Nephron progenitor cell (in vitro differentiated cells): Measurements from ENCODE around the gene KLHL36.

Experiments
- DNase-seq: peaks from one replicate; pipeline ENCODE4 v3.0.0; 2021
- H3K27ac Mint-ChIP-seq: 2 replicates; pipeline ENCODE4 v1.8.0; 2021; ENCODE audit warnings: mild to moderate bottlenecking, moderate library complexity, mixed read lengths
- H3K27me3 Mint-ChIP-seq: 2 replicates; pipeline ENCODE4 v1.8.0; 2021; ENCODE audit warnings: mild to moderate bottlenecking, low read depth, mixed read lengths; ENCODE audit not compliant: poor library complexity
- H3K36me3 Mint-ChIP-seq: 2 replicates; pipeline ENCODE4 v1.8.0; 2021; ENCODE audit warnings: low read depth, mixed read lengths
- H3K4me1 Mint-ChIP-seq: 2 replicates; pipeline ENCODE4 v1.8.0; 2021; ENCODE audit warnings: mixed read lengths
- H3K4me3 Mint-ChIP-seq: 2 replicates; pipeline ENCODE4 v1.8.0; 2021; ENCODE audit warnings: mild to moderate bottlenecking, moderate library complexity, mixed read lengths
- H3K9me3 Mint-ChIP-seq: 2 replicates; pipeline ENCODE4 v1.8.0; 2021; ENCODE audit warnings: mild to moderate bottlenecking, moderate library complexity, mixed read lengths
- CTCF ChIP-seq: fragments of 200-600 bp; sonication (generic); IDR thresholded peaks from 2 replicates; pipeline ENCODE4 v1.5.0; 2021; ENCODE audit warnings: antibody characterized with exemption

KLHL36 gene

DNA sequence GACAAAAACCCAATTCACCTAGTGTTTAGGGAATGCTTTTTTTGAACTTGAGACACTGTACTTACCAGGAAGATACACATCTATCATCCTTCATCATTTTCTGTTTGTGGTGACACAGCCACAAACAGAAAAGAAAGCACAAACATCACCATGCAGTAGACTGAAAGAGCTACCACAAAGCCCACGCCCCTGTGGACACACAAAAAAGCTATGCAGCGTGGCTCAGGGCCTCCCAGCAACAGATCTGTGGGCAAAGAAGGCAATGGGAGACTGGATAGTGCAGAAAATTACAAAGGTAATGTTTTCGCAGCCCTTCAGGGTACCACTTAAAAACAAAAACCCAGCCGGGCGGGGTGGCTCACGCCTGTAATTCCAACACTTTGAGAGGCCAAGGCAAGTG lies 40.0 kb upstream of the KLHL36 start:
- Mint-ChIP-seq H3K4me3 (no peak overlapping the region), H3K36me3 (peaks cover 78% of the 10 kb centered on the region), H3K9me3 (peaks cover 16% of the 10 kb centered on the region), H3K27me3 (no peaks in the 10 kb centered on the region), H3K27ac (peak overlapping the region; percentile 60), H3K4me1 (peaks cover 79% of the 10 kb centered on the region)
- no peak for DNase-seq
- no peak for TF ChIP-seq CTCF

DNA sequence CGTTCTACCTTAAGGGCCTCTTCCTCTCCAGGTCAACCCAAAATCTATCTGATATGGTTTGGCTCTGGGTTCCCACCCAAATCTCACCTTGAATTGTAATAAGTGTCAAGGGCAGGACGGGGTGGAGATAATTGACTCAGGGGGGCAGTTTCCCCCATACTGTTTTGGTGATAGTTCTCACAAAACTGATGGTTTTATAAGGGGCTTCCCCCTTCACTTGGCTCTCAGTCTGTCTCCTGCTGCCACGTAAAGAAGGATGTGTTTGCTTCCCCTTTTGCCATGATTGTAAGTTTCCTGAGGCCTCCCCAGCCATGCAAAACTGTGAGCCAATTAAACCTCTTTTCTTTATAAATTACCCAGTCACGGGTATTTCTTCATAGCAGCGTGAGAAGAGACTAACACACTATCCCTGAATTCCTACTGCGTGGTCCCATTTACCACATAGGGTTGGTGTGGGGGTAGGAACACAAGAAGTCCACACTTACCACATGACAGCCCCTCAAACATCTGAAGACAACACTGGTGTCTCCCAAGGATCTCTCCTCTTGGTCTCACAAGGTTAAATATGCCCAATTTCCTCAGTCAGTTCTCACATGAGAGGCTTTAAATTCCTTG lies 38.6 kb upstream of the KLHL36 start:
- Mint-ChIP-seq H3K4me3 (no peak overlapping the region), H3K27ac (peak overlapping the region; percentile 91)

DNA sequence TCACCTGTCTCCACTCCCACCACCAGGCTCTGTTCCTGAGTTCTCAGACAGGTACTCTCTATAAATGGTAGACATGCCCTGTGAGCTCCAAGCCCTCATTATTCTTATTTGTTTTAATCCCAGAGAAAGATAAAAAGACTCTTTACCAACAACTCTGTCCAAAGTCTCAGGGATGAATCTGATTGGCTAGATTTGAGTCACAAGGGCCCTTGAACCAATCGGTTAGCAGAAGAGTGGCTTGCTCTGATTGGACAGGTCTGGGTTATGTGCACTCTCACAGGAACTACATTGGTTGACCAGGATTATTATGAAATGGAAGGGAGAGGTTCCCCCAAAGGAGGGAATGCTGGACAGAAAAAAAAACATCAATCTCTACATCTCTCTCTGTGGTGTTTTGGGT lies 37.9 kb upstream of the KLHL36 start:
- no peaks in the 10 kb centered on the region for H3K27me3 Mint-ChIP-seq
- no peak for DNase-seq
- H3K4me1 Mint-ChIP-seq, result peaks cover 80% of the 10 kb centered on the region
- no peak overlapping the region for H3K4me3 Mint-ChIP-seq
- peaks cover 73% of the 10 kb centered on the region for H3K36me3 Mint-ChIP-seq
- no peak for TF ChIP-seq CTCF
- peaks cover 10% of the 10 kb centered on the region for H3K9me3 Mint-ChIP-seq
- peak overlapping the region; percentile 18 for H3K27ac Mint-ChIP-seq

More for the DNA sequence above, 38.6 kb upstream of the KLHL36 start:
- H3K27me3 Mint-ChIP-seq, result no peaks in the 10 kb centered on the region
- DNase-seq, result no peak
- H3K9me3 Mint-ChIP-seq, result peaks cover 13% of the 10 kb centered on the region
- peaks cover 79% of the 10 kb centered on the region for H3K36me3 Mint-ChIP-seq
- H3K4me1 Mint-ChIP-seq, result peaks cover 80% of the 10 kb centered on the region
- no peak for TF ChIP-seq CTCF

DNA sequence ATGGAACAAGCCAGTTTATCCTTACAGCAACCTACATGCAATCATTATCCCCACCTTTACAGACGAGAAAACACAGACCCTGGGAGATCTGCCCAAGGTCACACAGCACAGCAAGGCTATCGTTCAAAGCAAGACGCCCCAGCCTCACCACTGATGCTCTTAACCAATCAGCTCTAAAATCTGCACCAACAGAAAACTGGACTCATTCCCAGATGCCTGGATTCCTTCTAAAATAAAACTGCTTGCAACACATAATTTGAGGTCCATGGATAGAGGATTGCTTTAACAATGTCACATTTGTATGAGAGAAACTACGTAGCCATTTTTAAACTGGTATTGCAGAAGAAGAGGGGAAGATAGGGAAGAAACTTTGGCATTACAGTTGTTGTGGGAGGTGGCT lies 37.3 kb upstream of the KLHL36 start:
- no peak for TF ChIP-seq CTCF
- Mint-ChIP-seq H3K27me3 (no peaks in the 10 kb centered on the region), H3K4me1 (peaks cover 81% of the 10 kb centered on the region), H3K9me3 (peaks cover 8% of the 10 kb centered on the region), H3K4me3 (no peak overlapping the region), H3K36me3 (peaks cover 70% of the 10 kb centered on the region), H3K27ac (peak overlapping the region; percentile 32)
- DNase-seq, result no peak

- no peak for DNase-seq
- Mint-ChIP-seq H3K9me3 (no peaks in the 10 kb centered on the region), H3K4me1 (peaks cover 84% of the 10 kb centered on the region), H3K27ac (no peak overlapping the region), H3K36me3 (peaks cover 54% of the 10 kb centered on the region), H3K4me3 (no peak overlapping the region), H3K27me3 (no peaks in the 10 kb centered on the region)
- no peak for TF ChIP-seq CTCF
Measured at GRCh38 chr16:84612686-84613085, 35.6 kb upstream of the KLHL36 start.

DNA sequence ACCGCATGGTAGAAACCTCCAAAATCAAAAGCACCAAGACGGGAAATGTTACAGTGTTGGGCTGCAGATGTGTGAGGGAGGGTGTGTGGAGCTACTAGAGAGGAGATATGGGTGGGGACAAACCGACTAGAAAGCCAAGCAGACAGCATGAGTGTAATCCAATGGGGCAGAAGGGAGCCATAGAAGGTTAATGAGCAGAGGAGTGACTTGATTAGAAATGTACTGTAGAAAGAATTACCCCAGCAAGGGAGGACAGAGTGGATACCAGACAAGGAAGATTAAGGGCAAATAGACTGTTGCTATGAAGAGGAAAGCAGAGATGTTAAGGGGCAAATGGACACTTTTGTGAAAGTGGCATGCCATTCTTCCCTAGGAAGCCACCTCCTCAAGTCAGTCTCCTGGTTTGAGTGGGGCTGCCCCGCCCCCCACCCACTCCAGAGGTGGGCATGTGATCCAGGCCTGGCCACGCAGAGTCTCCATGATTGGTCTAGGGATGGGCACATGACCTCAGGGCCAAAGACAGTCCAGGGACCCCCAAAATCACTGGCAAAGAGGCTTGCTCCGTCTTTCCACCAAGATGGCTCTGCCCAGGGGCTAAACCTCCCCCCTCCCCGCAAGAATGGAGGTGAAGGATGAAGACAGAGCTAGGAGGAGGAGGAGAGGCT lies 34.8 kb upstream of the KLHL36 start:
- Mint-ChIP-seq H3K27ac (peak overlapping the region; percentile 90), H3K36me3 (peaks cover 46% of the 10 kb centered on the region), H3K9me3 (no peaks in the 10 kb centered on the region), H3K4me3 (peak overlapping the region; percentile 72), H3K27me3 (no peaks in the 10 kb centered on the region), H3K4me1 (peaks cover 75% of the 10 kb centered on the region)
- no peak for TF ChIP-seq CTCF
- no peak for DNase-seq
